Panc1 (cell line): ENCODE data around the gene ACO1. TPM values are rescaled to one million over a fixed set of nuclear protein-coding genes. Genes with fewer than 3 reads are reported as not detected.

Experiments used
- ATAC-seq: fragments of 200-7000 bp; cut with Tn5 transposase; 2 replicates; pipeline ENCODE4 v1.9.1; 2020; ENCODE audit warnings: mild to moderate bottlenecking, moderate library complexity
- BruUV-seq: library from RNA; stranded (reverse); fragments of 400-500 nt; replicated peaks from 2 replicates; lab custom pipeline; 2021; lab: Mats Ljungman, UMichigan
- CTCF ChIA-PET: fragments of 300-600 bp; sonication (Branson Sonifier 250); formaldehyde crosslinking; loops from one replicate; lab custom pipeline; 2022; ENCODE audit warnings: antibody characterized with exemption; lab: Charles Lee
- POLR2A ChIA-PET: fragments of 300-600 bp; sonication (Branson Sonifier 250); formaldehyde crosslinking; loops from one replicate; lab custom pipeline; 2022; ENCODE audit warnings: antibody characterized with exemption; lab: Charles Lee
- DNase-seq: peaks from one replicate; pipeline ENCODE4 v3.0.0-alpha.2; 2010; ENCODE audit warnings: low read depth, low spot score
- H3K27ac ChIP-seq: 2 replicates; pipeline ENCODE4 v1.5.1; 2011; ENCODE audit warnings: mild to moderate bottlenecking, low read length, inconsistent platforms
- H3K27me3 ChIP-seq: fragments of 200-500 bp; sonication (Bioruptor generic); 2 replicates; pipeline ENCODE4 v1.6.0; 2014; ENCODE audit warnings: low read length, inconsistent platforms; ENCODE audit not compliant: control insufficient read depth, insufficient read depth
- H3K36me3 ChIP-seq: fragments of 200-500 bp; sonication (Bioruptor generic); 2 replicates; pipeline ENCODE4 v1.5.1; 2014; ENCODE audit warnings: inconsistent platforms, mild to moderate bottlenecking, low read length, moderate library complexity; ENCODE audit not compliant: control insufficient read depth, insufficient read depth
- H3K4me1 ChIP-seq: 2 replicates; pipeline ENCODE4 v1.5.1; 2011; ENCODE audit warnings: inconsistent platforms, mild to moderate bottlenecking, low read length, moderate library complexity; ENCODE audit not compliant: control insufficient read depth, insufficient read depth
- H3K4me3 ChIP-seq, 2 experiments: 2 replicates each; pipeline ENCODE4 v1.5.1; 2011 to 2012; ENCODE audit warnings: low read depth in 2 of 2, low read length in 2 of 2, mild to moderate bottlenecking in 2 of 2, inconsistent platforms in 1 of 2, moderate library complexity in 1 of 2
- H3K9me3 ChIP-seq: fragments of 200-500 bp; sonication (Bioruptor generic); 2 replicates; pipeline ENCODE4 v1.5.1; 2014; ENCODE audit warnings: low read depth, mild to moderate bottlenecking, inconsistent platforms, low read length, moderate library complexity; ENCODE audit not compliant: control insufficient read depth, insufficient read depth
- CTCF ChIP-seq: fragments of 450-650 bp; IDR thresholded peaks from 2 replicates; pipeline ENCODE4 v1.5.1; 2017; ENCODE audit warnings: mild to moderate bottlenecking
- POLR2AphosphoS5 ChIP-seq: IDR thresholded peaks from 2 replicates; pipeline ENCODE4 v1.6.1; 2012; ENCODE audit warnings: mild to moderate bottlenecking, low read depth, low read length, moderate library complexity
- REST ChIP-seq, 2 experiments: IDR thresholded peaks; 2 replicates each; pipeline ENCODE4 v1.6.1; 2011 to 2012; ENCODE audit warnings: low read depth in 2 of 2, control low read depth in 1 of 2, low read length in 1 of 2, mild to moderate bottlenecking in 1 of 2, moderate library complexity in 1 of 2; ENCODE audit not compliant: insufficient read depth in 1 of 2
- SIN3A ChIP-seq: IDR thresholded peaks from 2 replicates; pipeline ENCODE4 v1.6.1; 2012; ENCODE audit warnings: low read depth, mild to moderate bottlenecking, low read length, moderate library complexity, borderline replicate concordance; ENCODE audit not compliant: insufficient read depth
- TCF7L2 ChIP-seq: IDR thresholded peaks from 2 replicates; pipeline ENCODE4 v1.6.1; 2011; ENCODE audit warnings: mild to moderate bottlenecking, low read depth, low read length, inconsistent platforms
- in situ Hi-C: cut with HindIII; loops from 2 replicates; pipeline ENCODE4 v1.10.0; 2016; ENCODE audit warnings: low sequenced_read_pairs, low pct_unique_long_range_greater_than_20kb
- intact Hi-C: fragments of 100-400 bp; cut with micrococcal nuclease; formaldehyde crosslinking; loops from one replicate; pipeline ENCODE4 v1.10.0; 2022; ENCODE audit not compliant: unreplicated experiment
- total RNA-seq: library from RNA; stranded (reverse); gene quantifications from one replicate; pipeline ENCODE4 v1.2.1, GENCODE V29; 2021; ENCODE audit not compliant: unreplicated experiment

The ACO1 gene
- total RNA-seq, 1 experiment from 2014 or later = 49.3 TPM

GRCh38 chr9:32431940-32432555, 47.6 kb downstream of the ACO1 start:
- no peak for DNase-seq
- POLR2A ChIA-PET = no interaction called here
- intact Hi-C loops = loop anchor here (2.0 kb wide), 1 partner anchor 53 kb away; no protein-coding TSS in a partner anchor
- no peaks in the 10 kb centered on the region for H3K4me1 ChIP-seq
- no peak overlapping the region for H3K27ac ChIP-seq
- in situ Hi-C loops = no loop called here
- no peaks in the 10 kb centered on the region for H3K9me3 ChIP-seq
- H3K27me3 ChIP-seq = no peaks in the 10 kb centered on the region
- H3K4me3 ChIP-seq = no peak overlapping the region
- peak; percentile 84 for TF ChIP-seq CTCF
- no peak for TF ChIP-seq SIN3A
- no TSS peak for BruUV-seq
- ATAC-seq = peak; percentile 83
- CTCF ChIA-PET = interaction anchor here (0.9 to 1.4 kb wide), 3 partner anchors 53 to 142 kb away, joined by 3 to 8 read pairs (median 4); no protein-coding TSS in a partner anchor
- H3K36me3 ChIP-seq = peaks cover 4% of the 10 kb centered on the region; the same call in 1 of the 2 replicates

GRCh38 chr9:32434892-32435291, 50.4 kb downstream of the ACO1 start:
- TF ChIP-seq REST (IDR thresholded peaks at IDR 0.05; ENCODE audit: insufficient read depth in 1 of 2, low read depth in 2 of 2, low read length in 1 of 2) (no peak), TCF7L2 (no peak), CTCF (no peak), POLR2AphosphoS5 (no peak), SIN3A (no peak)
- no peaks in the 10 kb centered on the region for H3K9me3 ChIP-seq
- no peak overlapping the region for H3K4me3 ChIP-seq
- ATAC-seq (no peak), DNase-seq (no peak)
- intact Hi-C loops = no loop called here
- no peaks in the 10 kb centered on the region for H3K27me3 ChIP-seq
- ChIA-PET CTCF (no interaction called here), POLR2A (no interaction called here)
- no peak overlapping the region for H3K27ac ChIP-seq
- H3K4me1 ChIP-seq = no peaks in the 10 kb centered on the region
- in situ Hi-C loops = no loop called here
- BruUV-seq = no TSS peak
- peaks cover 11% of the 10 kb centered on the region for H3K36me3 ChIP-seq
